HG03025 (cell line): ENCODE data around the gene L2HGDH.

Source experiments
- ATAC-seq: cut with Tn5 transposase; IDR thresholded peaks from one replicate; pipeline ENCODE4 v1.9.1; 2021; ENCODE audit warnings: mild to moderate bottlenecking, moderate library complexity; ENCODE audit not compliant: unreplicated experiment, low FRiP score

The L2HGDH gene

GRCh38 chr14:50299585-50299984 lies 12.4 kb downstream of the L2HGDH start:
- ATAC-seq: no peak

GRCh38 chr14:50290306-50290705 lies 21.7 kb downstream of the L2HGDH start:
- no peak for ATAC-seq

GRCh38 chr14:50288146-50288545 lies 23.9 kb downstream of the L2HGDH start:
- ATAC-seq: no peak

GRCh38 chr14:50285861-50286260 lies 26.2 kb downstream of the L2HGDH start:
- no peak for ATAC-seq

- no peak for ATAC-seq
Measured at GRCh38 chr14:50272498-50272897, 39.5 kb downstream of the L2HGDH start.

- ATAC-seq: no peak
Measured at GRCh38 chr14:50270932-50271331, 41.1 kb downstream of the L2HGDH start.

GRCh38 chr14:50265029-50265428 lies 47.0 kb downstream of the L2HGDH start:
- ATAC-seq: no peak

- ATAC-seq: no peak
Measured at GRCh38 chr14:50263321-50263720, 48.7 kb downstream of the L2HGDH start.

GRCh38 chr14:50262865-50263264 lies 49.2 kb downstream of the L2HGDH start:
- ATAC-seq: no peak

- no peak for ATAC-seq
Measured at GRCh38 chr14:50260511-50260910, 51.5 kb downstream of the L2HGDH start.

- no peak for ATAC-seq
Measured at GRCh38 chr14:50260072-50260471, 52.0 kb downstream of the L2HGDH start.

- no peak for ATAC-seq
Measured at GRCh38 chr14:50257732-50258131, 54.3 kb downstream of the L2HGDH start.

- no peak for ATAC-seq
Measured at GRCh38 chr14:50254248-50254647, 57.8 kb downstream of the L2HGDH start.

GRCh38 chr14:50249136-50249775 lies 62.8 kb downstream of the L2HGDH start:
- no peak for ATAC-seq

GRCh38 chr14:50247245-50247644 lies 64.8 kb downstream of the L2HGDH start:
- no peak for ATAC-seq

- ATAC-seq: no peak
Measured at GRCh38 chr14:50242566-50243310, 69.3 kb downstream of the L2HGDH start.

- no peak for ATAC-seq
Measured at GRCh38 chr14:50242096-50242495, 69.9 kb downstream of the L2HGDH start.

GRCh38 chr14:50237427-50237826 lies 74.6 kb downstream of the L2HGDH start:
- no peak for ATAC-seq

- ATAC-seq: no peak
Measured at GRCh38 chr14:50233951-50234250, 78.1 kb downstream of the L2HGDH start.

- no peak for ATAC-seq
Measured at GRCh38 chr14:50233166-50233950, 78.7 kb downstream of the L2HGDH start.

GRCh38 chr14:50232276-50232642 lies 79.8 kb downstream of the L2HGDH start:
- ATAC-seq: no peak
